Hepatocyte (in vitro differentiated cells): ENCODE data around the gene TMEM232. TPM values are rescaled to one million over a fixed set of nuclear protein-coding genes. Genes with fewer than 3 reads are reported as not detected.

Experiments
- DNase-seq: peaks from one replicate; pipeline ENCODE4 v3.0.0-alpha.2; 2016; ENCODE audit warnings: low spot score
- H2AFZ ChIP-seq: fragments of 200-600 bp; sonication (generic); 2 replicates; pipeline ENCODE4 v1.6.0; 2016; ENCODE audit warnings: antibody characterized with exemption, mild to moderate bottlenecking
- H3K27ac ChIP-seq: fragments of 200-600 bp; sonication (generic); 2 replicates; pipeline ENCODE4 v1.5.1; 2016; ENCODE audit warnings: mild to moderate bottlenecking
- H3K27me3 ChIP-seq: fragments of 200-600 bp; sonication (generic); 2 replicates; pipeline ENCODE4 v1.6.1; 2016
- H3K36me3 ChIP-seq: fragments of 200-600 bp; sonication (generic); replicated peaks from 2 replicates; pipeline ENCODE4 v1.5.1; 2016; ENCODE audit warnings: low read depth; ENCODE audit not compliant: insufficient read depth
- H3K4me1 ChIP-seq: fragments of 200-600 bp; sonication (generic); 2 replicates; pipeline ENCODE4 v1.5.1; 2016; ENCODE audit warnings: mild to moderate bottlenecking, moderate library complexity; ENCODE audit not compliant: insufficient read depth
- H3K4me2 ChIP-seq: fragments of 200-600 bp; sonication (generic); 2 replicates; pipeline ENCODE4 v1.6.0; 2016
- H3K4me3 ChIP-seq: fragments of 200-600 bp; sonication (generic); 2 replicates; pipeline ENCODE4 v1.5.1; 2016; ENCODE audit warnings: mild to moderate bottlenecking
- H3K79me2 ChIP-seq: fragments of 200-600 bp; sonication (generic); 2 replicates; pipeline ENCODE4 v1.6.0; 2017; ENCODE audit warnings: mild to moderate bottlenecking
- H3K9me2 ChIP-seq: fragments of 200-600 bp; sonication (generic); replicated peaks from 2 replicates; pipeline ENCODE4 v1.6.0; 2017; ENCODE audit warnings: mild to moderate bottlenecking; ENCODE audit not compliant: insufficient read depth
- H3K9me3 ChIP-seq: fragments of 200-600 bp; sonication (generic); 2 replicates; pipeline ENCODE4 v1.5.1; 2016; ENCODE audit warnings: low read depth, mild to moderate bottlenecking
- H4K20me1 ChIP-seq: fragments of 200-600 bp; sonication (generic); 2 replicates; pipeline ENCODE4 v1.6.0; 2016; ENCODE audit warnings: mild to moderate bottlenecking; ENCODE audit not compliant: insufficient read depth, poor library complexity, severe bottlenecking
- EZH2 ChIP-seq: fragments of 200-600 bp; sonication (generic); IDR thresholded peaks from 2 replicates; pipeline ENCODE4 v1.6.1; 2016; ENCODE audit warnings: antibody characterized with exemption, mild to moderate bottlenecking, borderline replicate concordance
- EZH2phosphoT487 ChIP-seq: fragments of 200-600 bp; sonication (generic); IDR thresholded peaks from one replicate; pipeline ENCODE4 v1.6.1; 2018; ENCODE audit warnings: antibody characterized with exemption, mild to moderate bottlenecking, low read depth, moderate library complexity; ENCODE audit not compliant: unreplicated experiment, severe bottlenecking
- WGBS: methylation state at CpG from one replicate; pipeline ENCODE4 v1.1.6; 2016; ENCODE audit warnings: low lambda C conversion rate; ENCODE audit errors: missing lambda C conversion rate; 5-methylcytosine and 5-hydroxymethylcytosine counted together
- polyA plus RNA-seq: library from polyadenylated mRNA; unstranded; fragments of >200 nt; fragmentation: Nextera tagmentation; extraction: Ambion mirVana; gene quantifications from 2 replicates; pipeline ENCODE4 v1.2.1, GENCODE V29; 2016
- total RNA-seq: library from RNA; depleted of rRNA; stranded (reverse); fragments of >200 nt; gene quantifications from 2 replicates; pipeline ENCODE4 v1.2.3, GENCODE V29; 2014
- TF ChIP-seq, protein P1 (sequence below): fragments of 200-600 bp; sonication (generic); IDR thresholded peaks from 2 replicates; pipeline ENCODE4 v1.5.1; 2016; ENCODE audit warnings: antibody characterized with exemption, mild to moderate bottlenecking; ENCODE audit not compliant: poor library complexity

The TMEM232 gene
- total and polyA plus RNA-seq, 2 experiments from 2014 or later: 2.4 to 2.8 TPM

DNA sequence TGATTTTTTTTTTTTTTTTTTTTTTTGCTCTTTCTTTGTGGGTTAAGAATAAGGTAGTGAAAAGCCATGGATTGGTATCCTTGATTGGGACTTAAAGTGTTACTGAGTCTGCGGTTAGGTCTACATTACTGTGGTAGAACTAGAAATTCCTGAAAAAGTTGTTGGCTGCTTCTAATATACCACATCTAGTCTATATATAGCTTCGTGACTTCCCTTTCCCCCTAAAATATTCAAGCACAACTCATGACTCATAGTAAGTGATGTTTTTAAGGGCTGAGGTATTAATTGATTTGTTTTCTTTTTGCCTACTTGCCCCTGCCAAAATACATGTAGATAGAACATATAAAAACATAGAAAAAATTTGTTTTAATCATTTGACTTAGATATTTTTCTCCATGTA, 247.6 kb downstream of the TMEM232 start:
- Histone ChIP-seq H3K27ac (no peak overlapping the region), H3K27me3 (no peaks in the 10 kb centered on the region), H3K4me2 (no peak overlapping the region), H3K9me3 (no peaks in the 10 kb centered on the region), H4K20me1 (no peaks in the 10 kb centered on the region), H3K79me2 (no peaks in the 10 kb centered on the region), H3K4me1 (no peaks in the 10 kb centered on the region), H3K36me3 (no peaks in the 10 kb centered on the region), H2AFZ (no peak overlapping the region), H3K4me3 (no peak overlapping the region), H3K9me2 (no peaks in the 10 kb centered on the region)
- no peak for DNase-seq
- 75% methylated on average over 2 of the region's 2 CpGs for WGBS
- TF ChIP-seq, protein P1, sequence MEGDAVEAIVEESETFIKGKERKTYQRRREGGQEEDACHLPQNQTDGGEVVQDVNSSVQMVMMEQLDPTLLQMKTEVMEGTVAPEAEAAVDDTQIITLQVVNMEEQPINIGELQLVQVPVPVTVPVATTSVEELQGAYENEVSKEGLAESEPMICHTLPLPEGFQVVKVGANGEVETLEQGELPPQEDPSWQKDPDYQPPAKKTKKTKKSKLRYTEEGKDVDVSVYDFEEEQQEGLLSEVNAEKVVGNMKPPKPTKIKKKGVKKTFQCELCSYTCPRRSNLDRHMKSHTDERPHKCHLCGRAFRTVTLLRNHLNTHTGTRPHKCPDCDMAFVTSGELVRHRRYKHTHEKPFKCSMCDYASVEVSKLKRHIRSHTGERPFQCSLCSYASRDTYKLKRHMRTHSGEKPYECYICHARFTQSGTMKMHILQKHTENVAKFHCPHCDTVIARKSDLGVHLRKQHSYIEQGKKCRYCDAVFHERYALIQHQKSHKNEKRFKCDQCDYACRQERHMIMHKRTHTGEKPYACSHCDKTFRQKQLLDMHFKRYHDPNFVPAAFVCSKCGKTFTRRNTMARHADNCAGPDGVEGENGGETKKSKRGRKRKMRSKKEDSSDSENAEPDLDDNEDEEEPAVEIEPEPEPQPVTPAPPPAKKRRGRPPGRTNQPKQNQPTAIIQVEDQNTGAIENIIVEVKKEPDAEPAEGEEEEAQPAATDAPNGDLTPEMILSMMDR: no peak
- TF ChIP-seq EZH2: no peak
- no peak for TF ChIP-seq EZH2phosphoT487

DNA sequence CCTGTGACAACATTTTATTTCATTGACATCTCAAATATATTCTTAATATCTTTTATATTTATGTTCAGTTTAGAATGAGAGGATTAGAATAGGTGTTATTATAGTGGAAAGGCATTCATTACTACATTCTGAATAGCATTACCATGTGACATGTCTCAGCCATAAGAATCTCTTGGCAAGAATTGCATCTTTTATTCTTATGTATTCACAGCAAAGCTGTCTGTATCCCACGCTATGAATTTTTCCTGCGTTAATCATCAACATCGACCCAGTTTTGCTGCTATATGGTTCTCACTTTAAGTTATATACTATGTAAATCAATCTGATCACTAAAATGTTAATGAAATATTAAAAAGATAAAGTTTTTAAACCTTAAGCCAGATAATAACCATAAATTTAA, 248.6 kb downstream of the TMEM232 start:
- H3K9me3 ChIP-seq: no peaks in the 10 kb centered on the region
- no peaks in the 10 kb centered on the region for H3K9me2 ChIP-seq
- H3K4me3 ChIP-seq: no peak overlapping the region
- no peak overlapping the region for H3K27ac ChIP-seq
- no peak overlapping the region for H3K4me2 ChIP-seq
- TF ChIP-seq, protein P1: no peak
- TF ChIP-seq EZH2 (no peak), EZH2phosphoT487 (no peak)
- DNase-seq: no peak
- no peaks in the 10 kb centered on the region for H4K20me1 ChIP-seq
- no peaks in the 10 kb centered on the region for H3K36me3 ChIP-seq
- no peaks in the 10 kb centered on the region for H3K4me1 ChIP-seq
- WGBS: 90% methylated on average over 3 of the region's 3 CpGs
- no peaks in the 10 kb centered on the region for H3K79me2 ChIP-seq
- H3K27me3 ChIP-seq: no peaks in the 10 kb centered on the region
- H2AFZ ChIP-seq: no peak overlapping the region

DNA sequence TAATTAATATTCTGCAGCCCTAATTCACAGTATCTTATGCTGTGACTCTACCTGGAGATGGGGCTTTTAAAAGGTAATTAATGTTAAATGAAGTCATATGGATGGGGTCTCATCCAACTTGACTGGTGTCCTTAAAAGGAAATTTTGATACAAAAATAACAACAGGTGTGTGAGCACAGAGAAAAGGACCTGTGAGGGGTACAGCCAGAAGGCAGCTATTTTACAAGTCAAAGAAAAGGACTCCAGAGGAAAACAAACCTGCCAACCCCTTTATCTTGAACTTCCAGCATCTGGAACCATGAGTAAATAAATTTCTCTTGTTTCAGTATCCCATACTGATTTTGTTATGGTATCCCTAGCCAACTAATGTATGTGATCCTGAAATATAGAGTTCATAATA, 250.3 kb downstream of the TMEM232 start:
- no peak overlapping the region for H3K4me2 ChIP-seq
- H3K79me2 ChIP-seq: no peaks in the 10 kb centered on the region
- no peak overlapping the region for H3K4me3 ChIP-seq
- TF ChIP-seq EZH2phosphoT487: no peak
- TF ChIP-seq, protein P1: no peak
- TF ChIP-seq EZH2: no peak
- H2AFZ ChIP-seq: no peak overlapping the region
- H4K20me1 ChIP-seq: no peaks in the 10 kb centered on the region
- H3K27ac ChIP-seq: no peak overlapping the region
- H3K27me3 ChIP-seq: no peaks in the 10 kb centered on the region
- no peaks in the 10 kb centered on the region for H3K4me1 ChIP-seq
- no peak for DNase-seq
- peaks cover 2% of the 10 kb centered on the region for H3K9me3 ChIP-seq
- H3K36me3 ChIP-seq: no peaks in the 10 kb centered on the region
- H3K9me2 ChIP-seq: no peaks in the 10 kb centered on the region

DNA sequence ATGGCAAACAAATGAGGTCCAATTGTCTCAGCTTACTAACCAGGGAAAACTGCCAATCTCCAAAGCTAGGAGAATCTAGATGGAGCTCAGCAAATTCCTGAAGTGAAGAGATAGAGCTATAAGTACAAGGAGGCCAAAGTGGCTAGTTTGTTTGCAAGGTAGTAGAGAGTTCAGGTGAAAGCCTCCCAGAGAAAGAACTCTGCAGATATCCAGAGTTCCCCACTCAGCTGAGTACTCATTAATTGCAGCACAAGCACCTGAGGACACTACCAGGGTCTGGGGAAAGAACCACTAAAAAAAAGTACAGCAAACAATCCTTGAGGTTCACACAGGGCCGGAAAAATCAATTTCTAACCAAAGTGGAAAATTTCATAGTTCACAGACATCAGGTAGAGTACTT, 250.9 kb downstream of the TMEM232 start:
- peaks cover 3% of the 10 kb centered on the region for H3K9me3 ChIP-seq
- no peaks in the 10 kb centered on the region for H3K27me3 ChIP-seq
- no peaks in the 10 kb centered on the region for H3K4me1 ChIP-seq
- DNase-seq: no peak
- H2AFZ ChIP-seq: no peak overlapping the region
- no peaks in the 10 kb centered on the region for H3K9me2 ChIP-seq
- H4K20me1 ChIP-seq: no peaks in the 10 kb centered on the region
- H3K4me3 ChIP-seq: no peak overlapping the region
- no peaks in the 10 kb centered on the region for H3K79me2 ChIP-seq
- TF ChIP-seq, protein P1: no peak
- no peak for TF ChIP-seq EZH2phosphoT487
- TF ChIP-seq EZH2: no peak
- H3K27ac ChIP-seq: no peak overlapping the region
- WGBS: 85% methylated on average over 1 of the region's 1 CpG
- no peak overlapping the region for H3K4me2 ChIP-seq
- no peaks in the 10 kb centered on the region for H3K36me3 ChIP-seq
